NCI-H446 (cell line): Measurements from ENCODE around the gene FAM13C.

ENCODE experiments used
- DNase-seq, 2 experiments: peaks; one replicate each; lab custom pipeline; 2025; lab: John Stamatoyannopoulos, UW

Gene FAM13C

DNA sequence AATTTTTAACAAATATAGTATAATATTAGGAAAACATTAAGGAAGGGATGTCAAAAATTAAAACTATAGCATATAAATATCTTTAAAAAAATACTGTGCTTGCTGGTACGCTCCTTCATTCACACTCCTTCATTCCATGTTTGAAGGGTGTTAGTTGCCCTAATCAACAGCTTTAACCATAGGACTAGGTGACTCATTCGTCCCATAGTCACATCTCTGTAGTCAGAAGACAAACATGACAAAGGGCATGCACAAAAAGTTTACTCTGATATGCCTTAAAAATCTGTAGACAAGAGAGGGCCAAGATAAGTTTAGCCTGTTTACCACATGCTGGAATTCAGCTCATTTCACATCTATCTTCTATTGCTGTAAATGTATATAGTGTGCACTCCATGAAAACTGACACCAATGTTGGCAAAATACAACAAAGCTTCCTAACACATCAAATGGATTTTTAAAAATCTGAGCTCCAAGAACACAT is 646 bp downstream of the FAM13C start:
- no peak for DNase-seq

DNA sequence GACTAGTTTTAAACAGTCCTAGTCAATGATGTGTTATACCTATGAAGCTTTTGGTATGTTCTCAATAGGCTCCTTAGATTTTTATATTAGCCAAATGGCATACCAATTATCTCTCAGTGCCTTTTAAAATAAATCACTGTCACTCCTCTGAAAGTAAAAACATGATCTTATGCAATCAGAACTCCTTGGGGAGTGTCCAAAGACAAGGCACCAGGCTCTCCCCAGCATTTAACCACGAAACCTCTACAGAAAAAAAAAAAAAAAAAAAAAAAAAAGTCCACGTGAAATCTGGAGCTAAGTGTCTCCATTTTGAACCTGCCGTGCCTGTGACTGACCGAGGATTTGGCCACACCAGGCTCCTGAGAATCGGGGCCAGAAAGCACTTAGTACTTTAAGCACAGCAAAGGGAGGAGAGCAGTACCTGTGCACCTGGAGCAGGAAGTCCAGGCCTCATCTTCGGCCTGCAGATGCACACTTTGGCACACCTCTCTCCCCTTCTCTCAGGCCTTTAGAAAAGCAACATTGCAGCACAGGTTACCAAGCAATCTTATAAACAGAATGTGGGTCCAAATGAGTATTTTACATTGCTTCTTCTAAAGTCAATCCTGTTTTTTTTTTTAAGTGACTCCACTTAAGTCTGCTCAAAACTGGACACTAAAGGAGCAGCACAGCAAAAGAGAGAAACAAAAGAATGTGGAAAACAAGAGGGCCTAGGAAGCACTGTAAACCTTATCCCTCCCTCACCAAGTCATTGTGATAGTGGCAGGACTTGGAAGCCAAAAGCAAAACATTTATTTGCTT is 1.5 kb downstream of the FAM13C start:
- DNase-seq = no peak

DNA sequence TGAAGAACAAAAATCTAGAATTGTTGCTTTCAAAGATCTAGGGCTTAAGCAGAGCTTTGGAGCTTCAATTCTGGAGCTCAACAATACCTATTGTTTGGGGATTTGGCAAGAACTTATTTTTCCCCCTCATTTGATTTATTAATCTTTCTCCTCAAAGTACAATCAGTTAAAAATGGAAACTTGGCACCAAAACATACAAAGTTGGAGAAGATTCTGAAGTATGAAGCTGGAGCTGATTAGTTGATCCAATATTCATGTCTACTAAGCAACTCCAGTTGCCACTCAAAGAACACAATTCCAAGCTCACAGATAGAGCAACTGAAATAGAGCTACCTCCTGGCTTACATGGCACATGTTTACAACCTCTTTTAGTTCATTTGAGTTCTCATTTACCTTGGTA is 3.8 kb downstream of the FAM13C start:
- DNase-seq = no peak

DNA sequence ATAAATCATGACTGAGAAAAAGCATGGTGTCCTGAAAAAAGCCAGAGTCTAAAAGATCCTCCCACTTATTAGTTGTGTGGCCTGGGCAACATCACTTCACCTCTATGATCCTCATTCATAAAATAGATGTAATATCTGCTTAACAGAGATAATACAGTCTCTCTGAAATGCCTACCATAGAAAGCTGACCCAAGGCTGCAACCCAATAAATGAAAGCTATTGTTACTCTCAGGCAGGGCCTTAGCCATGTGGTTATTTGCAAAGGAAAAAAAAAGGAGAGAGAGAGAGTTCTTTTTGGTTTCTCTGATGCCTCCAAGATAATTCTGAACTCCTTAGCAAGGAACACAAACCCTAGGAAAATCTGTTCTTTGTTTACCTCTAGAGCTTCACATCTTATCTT is 7.9 kb downstream of the FAM13C start:
- no peak for DNase-seq

DNA sequence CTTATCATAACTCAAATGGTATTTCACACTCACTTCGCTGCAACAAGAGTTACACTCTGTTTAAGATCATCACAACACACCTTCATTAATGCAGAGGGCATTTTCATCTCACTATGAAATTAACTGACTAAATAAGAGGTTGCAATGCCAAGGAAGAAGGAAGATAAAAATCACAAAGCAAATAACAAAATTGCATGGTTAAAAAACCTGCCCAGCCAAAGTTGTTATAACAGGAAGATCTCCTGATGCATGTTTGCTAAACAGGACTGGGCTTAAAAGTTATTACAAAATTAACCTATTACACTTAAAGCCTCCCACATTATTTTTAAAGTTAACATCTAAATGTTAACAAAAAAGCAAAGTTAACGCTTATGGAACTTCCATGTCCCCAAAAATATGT is 11.8 kb downstream of the FAM13C start:
- no peak for DNase-seq

DNA sequence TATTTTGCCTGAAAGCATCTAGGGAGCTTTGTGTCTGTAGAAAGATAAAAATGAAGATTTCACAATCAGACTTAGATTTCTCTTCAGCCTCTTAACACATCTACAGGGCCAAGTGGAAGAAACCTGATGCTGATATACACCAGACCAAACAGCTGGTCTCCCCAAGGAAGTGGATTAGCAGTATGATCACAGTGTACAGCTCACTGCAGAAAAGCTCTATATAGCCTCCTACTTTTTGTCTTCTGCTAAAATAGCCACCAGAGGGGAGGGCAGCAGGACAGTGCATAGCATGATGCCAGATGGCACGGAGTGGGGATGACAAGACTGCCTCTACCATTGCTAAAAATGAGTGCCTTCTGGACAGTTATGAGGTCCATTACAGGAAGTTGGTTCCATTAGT is 16.0 kb downstream of the FAM13C start:
- peak in 1 of 2 experiments; percentile 15 for DNase-seq

DNA sequence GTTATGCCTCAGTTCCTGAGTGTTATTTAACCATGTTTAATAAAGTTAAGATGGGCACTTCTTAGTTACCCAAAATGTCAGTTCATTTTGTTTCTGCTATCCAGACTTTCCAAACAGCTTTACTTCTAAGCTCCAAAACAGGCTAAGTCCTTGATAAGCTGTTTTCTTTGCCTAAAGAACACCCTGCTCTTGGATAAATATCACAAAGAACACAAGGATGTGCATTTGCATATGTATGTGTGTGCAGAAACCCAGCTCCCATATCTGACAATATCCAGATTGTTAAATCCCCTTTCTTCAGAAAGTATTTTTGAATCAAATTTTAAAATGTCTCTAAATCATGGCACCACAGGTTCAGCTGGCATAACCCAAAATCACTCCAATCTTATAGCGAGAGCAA is 19.6 kb downstream of the FAM13C start:
- no peak for DNase-seq

DNA sequence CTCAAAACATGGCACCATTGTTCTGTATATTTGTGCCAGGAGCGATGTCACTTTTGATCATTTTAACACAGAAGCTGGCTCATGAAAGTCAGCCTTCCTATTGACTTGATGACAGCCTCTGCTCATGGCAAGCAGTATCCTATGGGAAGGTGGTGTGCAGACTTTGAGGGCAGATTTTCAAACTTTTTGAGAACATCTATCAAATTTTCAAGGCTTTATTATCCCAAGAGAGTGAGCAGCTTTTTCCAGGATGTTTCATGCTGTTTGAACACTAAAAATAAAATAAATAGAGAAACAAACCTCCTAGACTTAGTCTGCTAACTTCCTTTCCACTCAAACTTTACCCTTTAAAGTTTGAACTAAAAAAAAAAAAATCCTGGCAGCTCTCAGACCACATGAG is 20.3 kb downstream of the FAM13C start:
- DNase-seq = no peak

DNA sequence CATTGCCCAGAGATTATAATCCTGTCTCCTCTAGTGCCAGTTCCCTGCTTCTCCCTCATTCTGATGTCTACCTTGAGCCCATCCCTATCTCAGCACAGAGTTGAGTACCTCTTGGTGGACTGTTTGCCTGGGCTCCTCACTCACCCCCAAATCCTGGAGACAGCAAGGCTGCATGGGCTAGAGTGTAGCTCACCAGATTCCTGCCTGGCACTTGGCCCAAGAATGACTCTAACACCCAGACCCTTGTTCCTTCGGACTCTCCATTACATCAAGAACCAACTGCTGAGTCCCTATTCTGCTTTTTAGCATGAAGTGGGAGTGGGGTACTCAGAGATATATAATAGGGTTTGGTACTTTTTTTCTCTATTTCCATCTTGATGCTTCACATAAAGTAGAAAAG is 22.1 kb downstream of the FAM13C start:
- DNase-seq = peak in 1 of 2 experiments; percentile 13

DNA sequence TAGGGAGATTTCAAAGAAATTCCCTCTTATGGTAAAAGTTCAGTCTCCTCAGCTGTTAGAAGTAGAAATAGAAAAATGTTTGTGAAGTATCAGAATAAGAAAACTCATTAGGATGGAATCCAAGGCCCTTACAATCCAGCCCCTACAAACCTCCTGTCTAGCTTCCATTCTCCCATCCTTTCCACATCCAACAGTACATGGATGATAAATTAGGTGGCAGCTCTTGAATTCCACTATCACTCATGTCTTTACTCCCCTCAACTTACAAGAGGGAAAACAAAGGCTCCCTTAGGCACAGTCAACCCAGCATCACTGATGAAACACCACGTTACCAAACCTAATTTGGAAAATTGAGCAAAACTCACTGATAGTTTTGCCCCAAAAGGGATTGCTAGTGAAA is 23.0 kb downstream of the FAM13C start:
- DNase-seq = no peak

DNA sequence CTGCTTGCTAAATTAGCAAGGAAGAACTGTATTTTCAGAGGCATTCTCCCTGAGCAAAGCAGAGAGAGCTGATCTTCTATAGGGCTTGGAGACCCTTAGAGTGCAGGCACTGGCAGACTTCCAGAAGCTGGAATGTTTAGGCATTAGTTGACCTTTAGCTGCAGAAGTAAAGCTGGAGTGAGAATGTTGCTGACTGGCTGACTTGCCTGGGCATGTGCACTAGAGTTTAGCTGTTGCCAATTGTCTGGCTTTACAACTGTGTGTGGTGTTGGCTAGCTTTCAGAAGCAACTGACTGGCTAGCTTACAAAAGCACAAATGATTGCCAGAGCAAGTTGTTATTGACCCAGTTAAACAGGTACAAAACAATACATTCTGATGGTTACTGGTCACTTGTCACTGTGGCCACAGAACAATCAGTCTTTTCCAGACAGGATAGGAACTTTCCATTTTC is 25.1 kb downstream of the FAM13C start:
- DNase-seq = peak; percentile 72 to 89

DNA sequence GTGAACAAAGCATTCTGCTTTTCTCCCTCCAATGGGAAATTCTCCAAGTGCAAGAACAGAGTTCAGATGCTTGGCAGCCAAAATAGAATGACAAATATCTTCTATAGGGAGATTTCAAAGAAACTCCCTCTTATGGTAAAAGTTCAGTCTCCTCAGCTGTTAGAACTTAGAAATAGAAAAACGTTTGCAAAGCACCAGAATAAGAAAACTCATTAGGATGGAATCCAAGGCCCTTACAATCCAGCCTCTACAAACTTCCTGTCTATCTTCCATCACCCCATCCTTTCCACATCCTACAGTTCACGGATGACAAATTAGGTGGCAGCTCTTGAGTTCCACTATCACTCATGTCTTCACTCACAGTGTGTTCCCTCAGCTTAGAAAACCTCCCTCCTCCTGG is 25.7 kb downstream of the FAM13C start:
- peak in 1 of 2 experiments; percentile 33 for DNase-seq

DNA sequence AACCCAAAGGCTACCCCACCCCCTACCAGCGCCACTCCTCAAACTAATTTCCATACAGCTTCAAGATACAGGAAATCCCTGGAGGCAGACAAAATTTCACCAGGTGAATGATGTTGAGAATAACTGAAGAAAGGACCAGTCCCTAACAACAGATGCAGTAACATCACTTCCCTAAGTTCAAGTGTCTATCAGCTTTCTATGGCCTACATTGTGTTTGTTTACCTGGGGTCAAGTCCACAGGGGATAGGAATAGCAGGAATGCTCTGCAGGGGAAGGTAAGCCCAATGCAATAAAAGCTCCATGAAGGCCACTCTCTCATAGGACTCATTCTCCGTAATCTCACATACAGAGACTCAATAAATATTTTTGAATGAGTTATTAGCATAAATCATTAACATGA is 26.9 kb downstream of the FAM13C start:
- no peak for DNase-seq

DNA sequence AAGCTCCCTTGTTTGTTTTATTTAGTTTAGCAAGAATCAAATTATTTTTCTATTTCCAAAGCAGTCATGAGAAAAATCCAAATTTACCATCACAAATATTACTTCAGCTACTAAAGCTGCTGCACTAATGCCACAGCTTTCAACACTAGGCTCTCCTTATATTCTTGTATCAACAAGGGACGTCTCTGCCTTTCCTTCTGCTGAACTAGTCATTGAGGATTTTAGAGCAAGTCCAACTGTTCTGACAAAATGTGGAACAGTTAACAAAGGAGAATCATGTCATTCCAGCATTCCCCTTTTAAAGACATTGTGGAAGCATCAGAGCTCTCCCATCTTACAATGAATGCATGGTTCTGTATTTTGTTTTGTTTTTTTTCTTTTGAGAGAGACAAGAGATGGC is 28.6 kb downstream of the FAM13C start:
- DNase-seq = no peak

DNA sequence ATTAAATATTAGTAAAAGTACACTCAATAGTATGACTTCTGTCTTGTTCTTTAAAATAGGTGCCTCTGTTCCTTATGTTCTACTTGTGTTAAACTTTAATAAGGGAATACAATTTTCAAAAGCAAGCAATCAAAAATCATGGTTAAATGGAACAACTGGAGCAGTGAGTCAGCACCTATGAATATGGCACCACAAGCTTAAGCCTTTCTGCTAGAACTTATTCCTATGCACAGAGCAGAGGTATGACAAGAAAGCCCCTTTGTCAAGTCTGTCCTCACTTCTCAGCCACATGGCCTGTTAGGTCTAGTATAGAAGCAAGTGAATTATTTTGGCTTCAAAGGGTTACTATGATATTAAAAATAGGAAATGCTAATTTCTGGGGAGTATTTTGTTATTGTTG is 29.8 kb downstream of the FAM13C start:
- no peak for DNase-seq

DNA sequence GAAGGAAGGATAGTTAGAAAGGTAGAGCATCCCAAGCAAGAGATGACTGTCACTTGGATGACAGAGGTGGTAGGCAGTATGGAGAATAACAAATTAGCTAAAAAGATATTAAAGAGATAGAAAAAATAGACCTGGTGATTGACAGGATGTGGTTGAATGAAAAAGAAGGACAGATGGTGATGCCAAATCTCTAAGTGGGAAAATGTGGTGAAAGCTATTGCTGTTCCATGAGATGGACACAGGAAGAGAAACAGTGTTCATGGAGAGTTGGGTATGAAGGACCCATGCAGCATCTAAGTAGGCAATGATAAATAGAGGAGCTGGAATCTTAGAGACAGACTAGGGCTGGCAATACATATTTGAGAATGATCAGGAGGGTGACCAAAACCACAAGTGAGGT is 30.7 kb downstream of the FAM13C start:
- no peak for DNase-seq

DNA sequence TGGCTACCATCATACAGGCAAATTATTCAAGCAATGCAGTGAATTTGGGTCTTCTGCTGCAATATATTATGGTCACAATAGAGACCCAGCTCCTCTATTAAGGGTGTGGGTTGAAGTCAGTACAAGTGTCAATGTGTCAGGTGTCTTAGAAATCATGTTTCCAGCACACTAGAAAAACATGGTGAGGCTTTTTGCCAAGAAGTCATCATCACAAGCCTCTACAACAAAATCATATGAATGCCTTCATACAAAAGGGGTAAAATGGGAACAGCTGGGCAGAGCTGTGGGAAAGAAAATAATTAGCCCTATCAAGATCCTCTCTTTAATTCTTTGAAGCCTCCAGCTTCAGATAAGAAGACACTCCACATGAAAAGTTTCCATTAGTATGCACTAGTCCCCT is 37.2 kb downstream of the FAM13C start:
- DNase-seq = peak in 1 of 2 experiments; percentile 32

DNA sequence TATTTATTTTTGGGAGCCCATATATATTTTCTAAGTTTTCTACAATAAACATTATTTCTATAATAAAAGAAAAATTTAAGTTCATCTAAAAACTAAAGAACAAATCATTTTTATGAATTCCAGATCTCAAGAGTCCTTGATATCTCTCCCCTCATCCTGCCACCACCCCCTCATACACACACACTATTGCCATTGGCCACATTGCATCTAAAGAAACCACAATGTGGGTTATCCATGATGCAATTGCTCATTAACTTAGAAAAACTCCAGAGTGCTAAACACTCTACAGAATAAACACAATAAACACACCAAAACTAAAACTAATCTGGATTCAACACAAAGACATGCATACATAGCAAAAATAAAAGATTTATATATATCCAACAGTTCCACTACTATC is 37.8 kb downstream of the FAM13C start:
- no peak for DNase-seq

DNA sequence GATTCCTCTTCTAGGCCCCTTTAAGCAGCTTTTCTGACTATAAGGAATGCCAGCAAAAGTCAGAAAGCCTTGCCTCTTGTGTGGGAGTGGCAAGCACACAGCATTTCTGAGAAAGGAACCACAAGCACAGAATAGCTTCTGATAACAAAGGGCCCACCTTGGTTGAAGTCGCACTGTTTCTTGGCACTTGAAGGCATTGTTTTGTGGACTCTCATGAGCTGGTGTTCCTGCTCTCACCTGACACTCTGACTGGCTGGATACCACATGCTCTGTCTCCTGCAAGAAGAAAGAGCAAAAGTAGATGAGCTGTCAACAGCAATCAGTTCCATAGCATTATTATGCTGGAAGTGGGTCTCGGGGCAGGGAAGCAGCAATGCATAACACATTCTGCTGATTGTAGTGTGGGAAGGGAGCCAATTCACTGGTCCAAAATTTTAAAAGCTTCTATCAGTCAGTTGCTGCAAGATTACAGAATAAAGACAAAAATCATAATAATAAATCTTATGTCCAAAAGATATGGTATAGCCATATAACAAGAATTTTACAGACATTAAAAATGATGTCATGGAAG is 38.4 kb downstream of the FAM13C start:
- DNase-seq = peak in 1 of 2 experiments; percentile 4

DNA sequence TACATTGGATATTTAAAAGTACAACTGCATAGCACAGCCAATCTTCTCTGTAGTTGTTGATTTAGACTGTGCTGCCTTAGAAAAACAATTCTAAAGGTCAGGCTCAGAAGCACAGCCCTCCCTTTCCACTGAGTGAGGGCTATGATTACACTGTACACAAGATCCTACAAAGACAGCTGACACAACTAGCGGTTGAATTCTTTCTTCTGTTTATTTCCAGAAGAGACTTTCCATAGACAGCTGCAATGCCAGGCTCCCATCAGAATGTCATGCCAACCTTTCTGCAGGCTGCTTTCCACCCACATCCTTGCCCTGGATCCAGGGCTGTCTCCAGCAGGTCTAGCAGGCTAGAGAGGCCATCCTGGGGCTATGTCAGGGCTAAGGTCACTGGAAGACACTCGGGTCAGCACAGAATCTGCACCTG is 39.3 kb downstream of the FAM13C start:
- no peak for DNase-seq

DNA sequence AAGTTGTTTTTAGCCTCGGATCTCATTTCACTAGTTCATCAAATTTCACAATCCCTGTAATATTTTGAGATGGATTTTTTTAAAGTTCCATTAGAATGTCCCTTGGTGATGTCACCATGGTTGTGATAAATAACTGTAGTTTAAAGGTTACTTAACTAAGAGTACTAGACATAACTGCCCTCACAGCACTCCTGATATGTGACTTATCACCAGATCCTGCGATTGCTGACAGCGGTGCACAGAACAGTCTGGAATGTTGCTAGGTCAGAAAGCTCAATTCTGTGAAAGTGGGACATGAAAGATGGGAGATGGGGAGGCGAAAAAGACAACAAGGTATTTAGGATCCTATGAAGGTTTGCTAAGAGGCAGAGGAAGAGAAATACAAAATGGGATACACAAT is 40.2 kb downstream of the FAM13C start:
- DNase-seq = no peak

DNA sequence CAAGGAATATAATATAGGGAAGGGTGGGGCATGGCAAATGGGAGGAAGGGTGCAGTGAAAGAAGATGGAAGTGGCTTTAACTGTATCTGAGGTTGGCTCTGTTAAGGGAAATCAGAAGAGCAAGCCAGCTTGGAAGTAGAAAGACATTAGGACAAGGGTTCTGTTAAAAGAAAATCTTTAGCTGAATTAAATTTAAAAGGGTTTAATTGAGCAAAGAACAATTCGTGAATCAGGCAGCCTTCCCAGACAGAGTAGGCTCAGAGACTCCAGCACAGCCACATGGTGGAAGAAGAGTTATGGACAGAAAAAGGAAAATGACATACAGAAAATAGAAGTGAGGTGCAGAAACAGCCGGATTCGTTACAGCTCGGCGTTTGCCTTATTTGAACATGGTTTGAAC is 42.0 kb downstream of the FAM13C start:
- DNase-seq = peak; percentile 32 to 66

DNA sequence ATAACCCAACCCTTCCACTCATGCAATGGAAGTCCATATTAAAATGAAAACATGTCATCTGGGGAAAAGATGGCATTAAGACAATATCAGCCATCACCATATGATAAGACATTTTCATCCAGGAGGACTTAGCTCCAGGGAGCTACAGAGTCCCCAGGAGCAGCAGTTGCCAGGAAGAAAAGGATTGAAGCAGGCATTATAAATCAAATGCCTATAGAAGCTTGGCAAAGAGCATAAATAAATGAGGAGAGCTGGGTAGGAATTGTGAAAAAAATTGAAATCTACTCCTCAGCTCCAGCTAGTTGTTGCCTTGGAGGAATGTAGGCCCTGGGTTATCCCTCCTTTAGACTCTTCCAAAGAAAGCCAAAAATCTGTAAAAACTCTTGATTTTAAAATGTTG is 42.5 kb downstream of the FAM13C start:
- peak in 1 of 2 experiments; percentile 56 for DNase-seq

DNA sequence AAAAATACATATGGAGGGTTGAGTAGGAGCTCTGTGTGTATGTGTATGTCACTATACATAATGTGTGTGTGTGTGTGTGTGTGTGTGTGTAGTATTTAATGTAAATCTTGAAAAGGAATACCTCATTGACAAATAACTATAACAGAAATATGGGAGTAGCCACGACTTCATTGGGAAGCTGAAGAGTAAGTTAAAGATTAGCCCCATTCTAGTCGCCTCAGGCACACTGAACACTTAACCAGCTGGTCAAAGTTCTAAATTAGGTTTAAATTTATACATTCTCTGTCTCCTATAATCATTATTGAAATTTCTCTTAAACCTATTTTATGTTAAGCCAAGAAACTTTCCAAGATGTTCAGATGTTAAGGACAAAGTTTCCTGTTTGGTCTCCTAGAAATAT is 45.3 kb downstream of the FAM13C start:
- no peak for DNase-seq
